ENCODE measurements around the gene PNPO. TPM values are rescaled to one million over a fixed set of nuclear protein-coding genes. Genes with fewer than 3 reads are reported as not detected.

The PNPO gene
- total RNA-seq, 1 donor from 2014 or later: 23.7 TPM

Other genes starting within 250 kb of the PNPO start
- 6.3 and 9.1 TPM in 2 replicates for gene TBKBP1, start 247.4 kb upstream of the PNPO start, total RNA-seq
- gene TBX21, start 208.3 kb upstream of the PNPO start, total RNA-seq: not detected in 2 replicates
- gene OSBPL7, start 119.8 kb upstream of the PNPO start, total RNA-seq: 1.3 and 1.5 TPM in 2 replicates
- gene MRPL10, start 110.0 kb upstream of the PNPO start, total RNA-seq: 9.6 and 14.0 TPM in 2 replicates
- not detected in 2 replicates for gene LRRC46, start 109.9 kb upstream of the PNPO start, total RNA-seq
- 23.7 and 28.2 TPM in 2 replicates for gene SCRN2, start 100.3 kb upstream of the PNPO start, total RNA-seq
- gene SP6, start 90.4 kb upstream of the PNPO start, total RNA-seq: 0.79 and 2.4 TPM in 2 replicates
- gene SP2, start 45.3 kb upstream of the PNPO start, total RNA-seq: 1.1 and 1.7 TPM in 2 replicates
- gene PRR15L, start 16.3 kb downstream of the PNPO start, total RNA-seq: 1.6 and 9.1 TPM in 2 replicates
- 77.1 and 89.8 TPM in 2 replicates for gene CDK5RAP3, start 29.5 kb downstream of the PNPO start, total RNA-seq
- 8.2 and 21.4 TPM in 2 replicates for gene COPZ2, start 96.2 kb downstream of the PNPO start, total RNA-seq
- 84.2 and 176 TPM in 2 replicates for gene NFE2L1, start 106.8 kb downstream of the PNPO start, total RNA-seq
- gene CBX1, start 159.9 kb downstream of the PNPO start, total RNA-seq: 22.1 and 27.5 TPM in 2 replicates
- gene SNX11, start 166.2 kb downstream of the PNPO start, total RNA-seq: 14.7 and 22.7 TPM in 2 replicates